H1 (cell line): ENCODE data around the gene RAD50. TPM values are rescaled to one million over a fixed set of nuclear protein-coding genes. Genes with fewer than 3 reads are reported as not detected.

Experiments used
- CTCF ChIA-PET: fragments of 300-600 bp; sonication (Branson Sonifier 250); formaldehyde crosslinking; loops from one replicate; lab custom pipeline; 2021; ENCODE audit not compliant: partially characterized antibody; lab: Charles Lee
- POLR2A ChIA-PET: fragments of 300-600 bp; sonication (Branson Sonifier 250); formaldehyde crosslinking; loops from one replicate; lab custom pipeline; 2021; ENCODE audit warnings: inconsistent platforms; ENCODE audit not compliant: partially characterized antibody; lab: Charles Lee
- DNase-seq, 2 experiments: peaks; one replicate each; pipeline versions ENCODE4 v3.0.0 to v3.0.0-alpha.2; 2010 to 2022; ENCODE audit warnings: low spot score in 2 of 2, low read depth in 1 of 2, mixed read lengths in 1 of 2
- FAIRE-seq: peaks from 2 replicates; lab custom pipeline; 2011; peaks lifted over from hg19 to GRCh38; lab: Jason Lieb, UNC
- H2AFZ ChIP-seq: 2 replicates; pipeline ENCODE4 v1.8.1; 2012; ENCODE audit warnings: low read length, inconsistent platforms
- H2AK5ac ChIP-seq: 2 replicates; pipeline ENCODE4 v1.6.1; 2013; ENCODE audit warnings: low read depth, low read length
- H2BK120ac ChIP-seq: replicated peaks from 2 replicates; pipeline ENCODE3; 2013; ENCODE audit warnings: low read depth, low read length, inconsistent platforms
- H2BK12ac ChIP-seq: 2 replicates; pipeline ENCODE4 v1.6.1; 2013; ENCODE audit warnings: low read depth, low read length
- H2BK15ac ChIP-seq: 2 replicates; pipeline ENCODE4 v1.6.1; 2013; ENCODE audit warnings: low read length
- H2BK20ac ChIP-seq: 2 replicates; pipeline ENCODE4 v1.6.1; 2013; ENCODE audit warnings: low read length
- H2BK5ac ChIP-seq: 2 replicates; pipeline ENCODE4 v1.6.1; 2013; ENCODE audit warnings: low read depth, low read length
- H3K14ac ChIP-seq: 2 replicates; pipeline ENCODE4 v1.6.1; 2013; ENCODE audit warnings: inconsistent platforms; ENCODE audit not compliant: insufficient read length
- H3K18ac ChIP-seq: 2 replicates; pipeline ENCODE4 v1.6.1; 2013; ENCODE audit warnings: low read length; ENCODE audit errors: extremely low read depth
- H3K23ac ChIP-seq: 2 replicates; pipeline ENCODE4 v1.6.1; 2013; ENCODE audit warnings: inconsistent platforms; ENCODE audit not compliant: insufficient read length
- H3K23me2 ChIP-seq: 2 replicates; pipeline ENCODE4 v1.6.1; 2013; ENCODE audit warnings: low read depth, low read length
- H3K27ac ChIP-seq: 2 replicates; pipeline ENCODE4 v1.6.1; 2011; ENCODE audit warnings: low read depth, low read length, inconsistent platforms
- H3K27me3 ChIP-seq, 4 experiments: replicated peaks in 1 of 4; 1 replicate in 1 of 4; 2 replicates in 3 of 4; pipeline versions ENCODE4 v1.6.1 to v1.8.1; 2011 to 2013; ENCODE audit warnings: low read length in 3 of 4, mild to moderate bottlenecking in 3 of 4, inconsistent platforms in 2 of 4, mixed read lengths in 2 of 4, moderate library complexity in 1 of 4; ENCODE audit not compliant: control insufficient read depth in 3 of 4, insufficient read depth in 3 of 4; ENCODE audit errors: extremely low read depth in 1 of 4
- H3K36me3 ChIP-seq, 4 experiments: 2 replicates each; pipeline versions ENCODE4 v1.6.1 to v1.8.1; 2011 to 2013; ENCODE audit warnings: mild to moderate bottlenecking in 4 of 4, low read length in 3 of 4, moderate library complexity in 2 of 4, control low read depth in 1 of 4, inconsistent platforms in 1 of 4; ENCODE audit not compliant: insufficient read depth in 4 of 4, control insufficient read depth in 2 of 4
- H3K4ac ChIP-seq: replicated peaks from 2 replicates; pipeline ENCODE3; 2013; ENCODE audit warnings: low read length, low read depth, mixed read lengths, inconsistent platforms; ENCODE audit not compliant: insufficient read length
- H3K4me1 ChIP-seq, 4 experiments: replicated peaks in 1 of 4; 1 replicate in 1 of 4; 2 replicates in 3 of 4; pipeline versions ENCODE4 v1.6.1 to v1.8.1; 2011 to 2013; ENCODE audit warnings: low read length in 3 of 4, inconsistent platforms in 2 of 4, mixed read lengths in 1 of 4; ENCODE audit not compliant: insufficient read depth in 4 of 4, control insufficient read depth in 3 of 4
- H3K4me2 ChIP-seq, 2 experiments: 2 replicates each; pipeline versions ENCODE4 v1.6.1 to v1.8.1; 2011 to 2013; ENCODE audit warnings: low read depth in 2 of 2, low read length in 2 of 2, control low read depth in 1 of 2, inconsistent platforms in 1 of 2, mild to moderate bottlenecking in 1 of 2; ENCODE audit not compliant: insufficient read depth in 1 of 2
- H3K4me3 ChIP-seq, 4 experiments: fragments of 200-600, 300-600 bp in 1 of 4; sonication (generic), shearing (Covaris generic), sonication (Bioruptor Twin) in 1 of 4; 2 replicates each; pipeline versions ENCODE4 v1.5.1 to v1.8.1; 2011 to 2016; ENCODE audit warnings: low read length in 4 of 4, low read depth in 3 of 4, control low read depth in 2 of 4, inconsistent platforms in 2 of 4, mild to moderate bottlenecking in 2 of 4, mixed read lengths in 1 of 4, moderate library complexity in 1 of 4; ENCODE audit not compliant: insufficient read depth in 2 of 4; ENCODE audit errors: extremely low read depth in 1 of 4
- H3K56ac ChIP-seq: replicated peaks from 2 replicates; pipeline ENCODE3; 2013; ENCODE audit warnings: low read depth, mild to moderate bottlenecking, mixed read lengths, low read length, inconsistent platforms; ENCODE audit not compliant: insufficient read length
- H3K79me1 ChIP-seq: 2 replicates; pipeline ENCODE4 v1.6.1; 2013; ENCODE audit warnings: low read depth, low read length, control low read depth
- H3K79me2 ChIP-seq, 2 experiments: 2 replicates each; pipeline versions ENCODE4 v1.6.1 to v1.8.1; 2012 to 2013; ENCODE audit warnings: low read length in 2 of 2, mild to moderate bottlenecking in 2 of 2, inconsistent platforms in 1 of 2; ENCODE audit not compliant: insufficient read depth in 2 of 2, control insufficient read depth in 1 of 2
- H3K9ac ChIP-seq, 4 experiments: replicated peaks in 1 of 4; 1 replicate in 1 of 4; 2 replicates in 3 of 4; pipeline versions ENCODE4 v1.6.1 to v1.8.1; 2011 to 2013; ENCODE audit warnings: low read depth in 3 of 4, low read length in 3 of 4, control low read depth in 2 of 4, mild to moderate bottlenecking in 2 of 4, moderate library complexity in 2 of 4, inconsistent platforms in 1 of 4; ENCODE audit errors: extremely low read depth in 1 of 4
- H3K9me3 ChIP-seq, 2 experiments: 2 replicates each; pipeline versions ENCODE4 v1.6.1 to v1.8.1; 2012 to 2013; ENCODE audit warnings: mild to moderate bottlenecking in 2 of 2, moderate library complexity in 2 of 2, control low read depth in 1 of 2, inconsistent platforms in 1 of 2, low read depth in 1 of 2, low read length in 1 of 2, mixed read lengths in 1 of 2; ENCODE audit not compliant: insufficient read depth in 2 of 2
- H4K20me1 ChIP-seq, 2 experiments: replicated peaks in 1 of 2; 2 replicates each; pipeline versions ENCODE3 to v1.8.1; 2011 to 2013; ENCODE audit warnings: inconsistent platforms in 2 of 2, low read length in 2 of 2, mild to moderate bottlenecking in 1 of 2; ENCODE audit not compliant: insufficient read depth in 2 of 2, control insufficient read depth in 1 of 2
- H4K5ac ChIP-seq: 2 replicates; pipeline ENCODE4 v1.6.1; 2013; ENCODE audit warnings: low read length, low read depth, mixed read lengths, inconsistent platforms; ENCODE audit not compliant: insufficient read length
- H4K8ac ChIP-seq: 2 replicates; pipeline ENCODE4 v1.8.0; 2013; ENCODE audit warnings: mild to moderate bottlenecking, moderate library complexity, low read length, inconsistent platforms; ENCODE audit not compliant: insufficient read depth; ENCODE audit errors: extremely low read depth
- H4K91ac ChIP-seq: replicated peaks from 2 replicates; pipeline ENCODE3; 2013; ENCODE audit warnings: low read length, mixed read lengths, inconsistent platforms; ENCODE audit not compliant: insufficient read length
- E2F6 ChIP-seq: IDR thresholded peaks from 2 replicates; pipeline ENCODE4 v1.6.1; 2012; ENCODE audit warnings: inconsistent platforms
- EGR1 ChIP-seq: IDR thresholded peaks from 2 replicates; pipeline ENCODE4 v1.6.1; 2011; ENCODE audit warnings: low read depth, low read length, borderline replicate concordance
- FOSL1 ChIP-seq: IDR thresholded peaks from 2 replicates; pipeline ENCODE4 v1.6.1; 2011; ENCODE audit warnings: mild to moderate bottlenecking, low read depth, low read length, moderate library complexity; ENCODE audit not compliant: insufficient read depth
- MAFK ChIP-seq: IDR thresholded peaks from 2 replicates; pipeline ENCODE4 v1.6.1; 2012; ENCODE audit warnings: low read depth, mild to moderate bottlenecking, improper control_type of control experiment, low read length
- RFX5 ChIP-seq: IDR thresholded peaks from 2 replicates; pipeline ENCODE4 v1.6.1; 2011; ENCODE audit warnings: low read depth, low read length, improper control_type of control experiment, borderline replicate concordance
- RNF2 ChIP-seq: fragments of 200-900, 300-1000 bp; sonication (generic); IDR thresholded peaks from 2 replicates; pipeline ENCODE4 v1.7.1; 2016; ENCODE audit warnings: borderline replicate concordance, low read depth, mild to moderate bottlenecking, antibody characterized with exemption, low read length; ENCODE audit not compliant: poor library complexity, severe bottlenecking; ENCODE audit errors: missing control alignments
- RXRA ChIP-seq: IDR thresholded peaks from 2 replicates; pipeline ENCODE4 v1.6.1; 2011; ENCODE audit warnings: low read depth, mild to moderate bottlenecking, low read length, moderate library complexity; ENCODE audit not compliant: insufficient read depth
- SP1 ChIP-seq: IDR thresholded peaks from 2 replicates; pipeline ENCODE4 v1.6.1; 2011; ENCODE audit warnings: low read depth, low read length
- TAF7 ChIP-seq: optimal IDR thresholded peaks from 2 replicates; pipeline ENCODE3; 2011; ENCODE audit warnings: low read depth, mild to moderate bottlenecking, inconsistent platforms, low read length, moderate library complexity, borderline replicate concordance
- TEAD4 ChIP-seq: IDR thresholded peaks from 2 replicates; pipeline ENCODE4 v1.6.1; 2012; ENCODE audit warnings: low read depth, low read length, inconsistent platforms, mixed read lengths
- USF2 ChIP-seq: IDR thresholded peaks from 2 replicates; pipeline ENCODE4 v1.6.1; 2011; ENCODE audit warnings: low read length, improper control_type of control experiment
- polyA plus RNA-seq, 7 experiments: library from polyadenylated mRNA; depleted of rRNA in 3 of 7; stranded (reverse) in 5 of 7; unstranded in 2 of 7; fragments of >200 nt in 5 of 7; fragments of 200-250 nt in 2 of 7; gene quantifications; 1 replicate in 5 of 7; 2 replicates in 1 of 7; 4 replicates in 1 of 7; pipeline versions ENCODE4 v1.2.1 to v1.2.3, GENCODE V29; 2011 to 2013; ENCODE audit warnings: missing spikeins in 2 of 7, mixed read lengths in 2 of 7
- total RNA-seq: library from RNA; stranded (reverse); fragmentation: NEBNext Ultra II Directional; extraction: Animal tissue kit (Norgen Biotek cat#: 25700); gene quantifications from 2 replicates; pipeline ENCODE4 v1.2.1, GENCODE V29; 2021

RAD50 gene
- total and polyA plus RNA-seq, 2 of the 8 experiments (the other 6 are each of a cell fraction or from before 2014, with no cell fraction given): 10.1 to 39.4 TPM

GRCh38 chr5:132510076-132510475 lies 46.7 kb upstream of the RAD50 start:
- CTCF ChIA-PET: interaction anchor here (0.5 to 5.3 kb wide), 6 partner anchors 12 to 124 kb away, joined by 3 to 48 read pairs (median 3); no protein-coding TSS in a partner anchor
- no peak overlapping the region for H2BK20ac ChIP-seq
- FAIRE-seq (no peak), DNase-seq (no peak)
- H3K79me1 ChIP-seq: no peaks in the 10 kb centered on the region
- H2BK15ac ChIP-seq: no peak overlapping the region
- no peak overlapping the region for H3K27ac ChIP-seq
- no peaks in the 10 kb centered on the region for H3K23me2 ChIP-seq
- H2BK120ac ChIP-seq: no peak overlapping the region
- H3K9ac ChIP-seq: no peak overlapping the region
- H3K4me2 ChIP-seq: no peak overlapping the region
- no peaks in the 10 kb centered on the region for H4K20me1 ChIP-seq
- H3K4ac ChIP-seq: no peak overlapping the region
- no peak overlapping the region for H3K56ac ChIP-seq
- no peak overlapping the region for H2BK12ac ChIP-seq
- no peak overlapping the region for H3K23ac ChIP-seq
- no peak overlapping the region for H2AK5ac ChIP-seq
- peaks cover 0 to 2% (median 0%) of the 10 kb centered on the region in 4 experiments; a peak in 2 of 7 replicates for H3K4me1 ChIP-seq
- POLR2A ChIA-PET: no interaction called here
- H3K4me3 ChIP-seq: no peak overlapping the region
- H3K14ac ChIP-seq: no peak overlapping the region
- no peak overlapping the region for H4K8ac ChIP-seq
- peaks cover 0 to 7% of the 10 kb centered on the region in 2 experiments; a peak in 1 of 4 replicates for H3K9me3 ChIP-seq
- TF ChIP-seq USF2 (no peak), TEAD4 (no peak), FOSL1 (no peak), RNF2 (no peak), RXRA (no peak), SP1 (no peak), MAFK (no peak), EGR1 (no peak), TAF7 (no peak), RFX5 (no peak), E2F6 (no peak)
- H4K5ac ChIP-seq: no peak overlapping the region
- no peak overlapping the region for H4K91ac ChIP-seq
- no peaks in the 10 kb centered on the region for H3K36me3 ChIP-seq
- no peaks in the 10 kb centered on the region for H3K79me2 ChIP-seq
- no peak overlapping the region for H2BK5ac ChIP-seq
- no peak overlapping the region for H3K18ac ChIP-seq
- H2AFZ ChIP-seq: no peak overlapping the region
- no peaks in the 10 kb centered on the region for H3K27me3 ChIP-seq
